HuH-7.5 (cell line): ENCODE measurements around the gene PIP5K1C.

ENCODE experiments used
- DNase-seq: peaks from one replicate; pipeline ENCODE4 v3.0.0; 2011; ENCODE audit warnings: low spot score

PIP5K1C gene

DNA sequence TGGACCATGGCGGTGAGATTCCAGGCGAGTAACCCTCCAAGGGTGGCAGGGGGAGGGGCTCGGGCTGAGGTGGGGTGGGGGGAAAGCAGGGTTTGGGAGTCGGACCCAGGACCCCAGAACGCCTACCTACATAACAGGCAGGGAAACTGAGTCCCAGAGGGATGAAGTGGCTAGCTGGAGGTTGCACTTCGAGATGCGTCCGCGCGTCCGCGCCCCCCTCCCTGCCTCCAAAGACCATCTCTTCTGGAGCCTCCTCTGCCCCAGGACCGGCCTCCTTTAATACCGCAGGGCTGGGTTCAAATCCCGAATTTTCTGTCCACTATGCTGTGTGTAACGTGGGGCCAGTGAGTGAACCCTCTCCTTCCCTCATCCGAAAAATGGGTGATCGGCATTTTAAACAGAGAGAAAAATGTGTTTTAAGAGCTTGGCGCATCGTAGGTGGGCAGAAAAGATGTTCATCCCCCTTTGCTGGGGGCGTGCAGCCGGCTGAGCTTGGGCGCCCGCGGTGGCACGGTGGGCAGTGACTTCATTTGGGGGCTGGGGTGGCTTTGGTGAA, 21.7 kb upstream of the PIP5K1C start:
- no peak for DNase-seq

- DNase-seq = peak; percentile 96
Observed at GRCh38 chr19:3721131-3721886, 21.0 kb upstream of the PIP5K1C start.

GRCh38 chr19:3720349-3720917, 20.2 kb upstream of the PIP5K1C start:
- no peak for DNase-seq

- DNase-seq = no peak
Observed at GRCh38 chr19:3719868-3720267, 19.6 kb upstream of the PIP5K1C start.

- no peak for DNase-seq
Observed at GRCh38 chr19:3716147-3716668, 15.9 kb upstream of the PIP5K1C start.

GRCh38 chr19:3712663-3713611, 12.7 kb upstream of the PIP5K1C start:
- no peak for DNase-seq

GRCh38 chr19:3710265-3710812, 10.1 kb upstream of the PIP5K1C start:
- peak; percentile 86 for DNase-seq

GRCh38 chr19:3708207-3708931, 8.1 kb upstream of the PIP5K1C start, which contains the start of gene TJP3:
Gene TJP3, plus strand, starts transcription at chr19:3708384. Its CDS starts 20,049 bp downstream, at chr19:3728433.
- DNase-seq = peak; percentile 83

- no peak for DNase-seq
Observed at GRCh38 chr19:3707868-3708206, 7.6 kb upstream of the PIP5K1C start.

- no peak for DNase-seq
Observed at GRCh38 chr19:3701200-3701599, 932 bp upstream of the PIP5K1C start.

- DNase-seq = no peak
Observed at GRCh38 chr19:3699741-3700241, 477 bp downstream of the PIP5K1C start.

DNA sequence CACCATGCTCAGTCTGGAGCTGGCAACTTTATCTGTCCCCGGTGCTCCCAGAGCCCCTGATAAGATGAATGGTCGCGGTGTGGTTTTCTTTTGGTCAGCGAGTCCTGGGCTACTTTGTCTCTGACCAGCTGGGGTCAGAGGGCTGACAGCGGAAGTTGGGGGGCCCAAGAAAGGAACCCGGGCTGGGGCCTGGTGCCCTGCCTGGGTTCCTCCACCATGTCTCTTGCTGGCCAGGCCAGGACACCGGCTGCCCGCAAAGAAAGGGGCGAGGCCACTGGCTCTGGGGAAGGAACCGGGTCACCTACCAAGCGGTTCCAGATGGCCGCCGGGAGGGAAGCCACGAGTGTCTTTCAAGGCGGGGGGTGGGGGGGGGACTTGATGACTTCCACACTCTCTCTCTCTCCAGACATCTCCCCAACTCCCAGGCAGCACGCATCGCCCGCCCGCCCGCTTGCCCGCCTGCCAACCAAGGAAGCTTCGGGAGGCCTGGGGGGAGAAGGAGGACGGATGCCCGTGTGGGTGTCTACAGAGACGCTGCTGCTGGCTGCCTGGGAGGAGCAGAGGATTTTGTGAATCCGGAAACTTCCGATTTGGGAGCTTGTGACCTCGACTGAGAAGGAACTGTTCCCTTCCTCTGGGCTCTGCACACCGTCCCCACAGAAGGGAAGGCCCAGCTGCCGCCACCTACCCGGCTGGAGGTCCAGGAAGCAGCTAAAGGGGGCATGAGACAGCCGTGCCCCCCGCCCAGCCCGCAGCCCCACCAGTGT, 1.1 kb downstream of the PIP5K1C start:
- no peak for DNase-seq

GRCh38 chr19:3698386-3698950, 1.8 kb downstream of the PIP5K1C start:
- no peak for DNase-seq

DNA sequence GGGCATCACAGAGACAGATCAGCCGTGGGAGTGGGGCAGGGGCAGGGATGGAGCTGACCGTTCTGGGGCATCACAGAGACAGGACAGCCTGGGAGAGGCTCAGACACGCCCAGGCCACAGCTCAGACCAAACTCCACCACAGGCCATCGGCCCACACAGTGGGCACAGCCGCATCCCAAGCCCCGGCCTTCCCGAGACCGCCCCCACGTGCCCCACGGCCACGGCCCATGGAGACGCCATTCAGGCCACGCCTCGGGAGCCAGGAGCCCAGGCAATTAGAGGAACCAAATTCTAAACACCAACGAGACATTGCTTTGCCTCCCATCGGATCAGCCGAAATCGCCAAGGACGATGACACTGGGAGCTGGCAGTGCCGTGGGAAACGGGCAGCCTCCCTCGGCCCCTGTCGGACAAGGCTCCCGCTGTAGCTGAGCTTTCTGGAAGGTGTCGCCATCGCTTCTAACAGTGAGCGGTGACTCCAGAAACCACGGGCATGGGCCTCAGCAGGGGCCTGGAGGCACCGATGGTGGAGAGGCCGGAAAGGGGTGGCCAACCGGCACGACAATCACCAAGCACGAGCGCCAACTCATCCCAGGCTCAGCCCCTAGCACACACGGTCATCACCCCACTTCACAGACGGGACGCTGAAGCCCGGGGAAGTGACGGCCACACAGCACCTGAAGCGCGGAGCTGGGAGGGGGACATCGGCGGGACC, 2.4 kb downstream of the PIP5K1C start:
- DNase-seq = no peak

DNA sequence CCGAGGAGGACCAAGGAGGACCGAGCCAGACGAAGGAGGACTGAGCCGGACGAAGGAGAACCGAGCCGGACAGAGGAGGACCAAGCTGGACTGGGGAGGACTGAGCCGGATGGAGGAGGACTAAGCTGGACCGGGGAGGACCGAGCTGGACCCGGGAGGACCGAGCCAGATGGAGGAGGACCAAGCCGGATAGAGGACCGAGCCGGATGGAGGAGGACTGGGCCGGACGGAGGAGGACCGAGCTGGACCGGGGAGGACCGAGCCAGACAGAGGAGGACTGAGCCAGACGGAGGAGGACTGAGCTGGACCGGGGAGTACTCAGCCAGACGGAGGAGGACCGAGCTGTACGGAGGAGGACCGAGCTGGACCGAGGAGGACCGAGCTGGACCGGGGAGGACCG, 3.2 kb downstream of the PIP5K1C start:
- DNase-seq = no peak

DNA sequence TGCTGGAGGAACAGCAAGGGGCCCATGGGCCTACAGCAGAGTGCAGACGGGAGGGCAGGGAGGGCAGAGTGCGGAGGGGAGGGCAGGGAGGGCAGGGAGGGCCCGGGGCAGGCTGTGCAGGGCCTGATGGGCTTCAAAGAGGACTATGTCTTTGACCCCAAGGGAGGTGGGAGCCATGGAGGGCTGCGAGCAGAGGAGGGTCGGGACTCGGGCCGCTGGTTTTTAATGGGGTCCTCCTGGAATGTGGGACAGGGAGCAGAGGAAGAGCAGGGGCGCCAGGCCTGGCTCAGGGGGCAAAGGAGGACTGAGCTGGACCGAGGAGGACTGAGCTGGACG, 3.6 kb downstream of the PIP5K1C start:
- DNase-seq = no peak

- DNase-seq = no peak
Observed at GRCh38 chr19:3695986-3696659, 4.1 kb downstream of the PIP5K1C start.

- DNase-seq = no peak
Observed at GRCh38 chr19:3695124-3695733, 5.0 kb downstream of the PIP5K1C start.
